K562 (cell line): ENCODE data around the gene THADA. TPM values are rescaled to one million over a fixed set of nuclear protein-coding genes. Genes with fewer than 3 reads are reported as not detected.

Source experiments
- ATAC-seq: fragments of 200-7000 bp; cut with Tn5 transposase; 3 replicates; pipeline ENCODE4 v1.9.1; 2020; ENCODE audit warnings: moderate library complexity
- BruUV-seq: library from RNA; stranded (reverse); fragments of 400-500 nt; replicated peaks from 2 replicates; lab custom pipeline; 2021; lab: Mats Ljungman, UMichigan
- CTCF ChIA-PET: fragments of 300-600 bp; formaldehyde crosslinking; extraction: SDS; loops from one replicate; lab custom pipeline; 2021; ENCODE audit warnings: low intra/inter-chr PET ratio; lab: Yijun Ruan, JAX
- POLR2A ChIA-PET: fragments of 300-600, 350-650 bp; sonication (Branson Sonifier 250); formaldehyde crosslinking; extraction: SDS; loops from one replicate; lab custom pipeline; 2021; ENCODE audit warnings: antibody characterized with exemption, inconsistent platforms; lab: Yijun Ruan, JAX
- DNase-seq, 4 experiments: peaks; one replicate each; pipeline versions ENCODE4 v3.0.0 to v3.0.0-alpha.2; 2011 to 2018; ENCODE audit warnings: low spot score in 3 of 4, mixed read lengths in 3 of 4; ENCODE audit errors: extremely low read depth in 1 of 4
- FAIRE-seq: peaks from 2 replicates; lab custom pipeline; 2011; peaks lifted over from hg19 to GRCh38; lab: Jason Lieb, UNC
- H2AFZ ChIP-seq: 2 replicates; pipeline ENCODE4 v1.6.0; 2011; ENCODE audit warnings: low read depth, low read length, control low read depth, inconsistent platforms
- H3K27ac ChIP-seq: fragments of 200-600 bp; 3 replicates; pipeline ENCODE4 v1.8.0; 2011; ENCODE audit warnings: low read depth, mild to moderate bottlenecking, control low read depth, inconsistent platforms, low read length, moderate library complexity, mixed read lengths; ENCODE audit errors: extremely low read depth
- H3K27me3 ChIP-seq, 2 experiments: fragments of 300-600 bp in 1 of 2; 2 replicates in 1 of 2; 3 replicates in 1 of 2; pipeline versions ENCODE4 v1.6.0 to v1.8.0; 2011; ENCODE audit warnings: inconsistent platforms in 2 of 2, low read length in 2 of 2, mild to moderate bottlenecking in 1 of 2, mixed read lengths in 1 of 2, moderate library complexity in 1 of 2; ENCODE audit not compliant: control insufficient read depth in 2 of 2, insufficient read depth in 2 of 2
- H3K36me3 ChIP-seq: fragments of 300-600 bp; 3 replicates; pipeline ENCODE4 v1.8.0; 2011; ENCODE audit warnings: mild to moderate bottlenecking, low read length, inconsistent platforms; ENCODE audit not compliant: control insufficient read depth, insufficient read depth
- H3K4me1 ChIP-seq, 2 experiments: fragments of 200-600 bp in 1 of 2; replicated peaks in 1 of 2; 2 replicates in 1 of 2; 3 replicates in 1 of 2; pipeline versions ENCODE4 v1.5.1 to v1.8.0; 2011; ENCODE audit warnings: inconsistent platforms in 2 of 2, low read length in 2 of 2, mild to moderate bottlenecking in 1 of 2, mixed read lengths in 1 of 2, moderate library complexity in 1 of 2; ENCODE audit not compliant: control insufficient read depth in 2 of 2, insufficient read depth in 2 of 2
- H3K4me2 ChIP-seq: 2 replicates; pipeline ENCODE4 v1.6.1; 2011; ENCODE audit warnings: low read length, control low read depth, inconsistent platforms, mixed read lengths; ENCODE audit not compliant: insufficient read depth
- H3K4me3 ChIP-seq: fragments of 200-600 bp; sonication (generic), shearing (Covaris generic); 2 replicates; pipeline ENCODE4 v1.5.1; 2016; ENCODE audit warnings: control low read depth, inconsistent platforms
- H3K79me2 ChIP-seq: fragments of 200-600 bp; 3 replicates; pipeline ENCODE4 v1.8.0; 2011; ENCODE audit warnings: low read length, inconsistent platforms; ENCODE audit not compliant: control insufficient read depth, insufficient read depth
- H3K9ac ChIP-seq, 2 experiments: 2 replicates each; pipeline versions ENCODE4 v1.6.0 to v1.6.1; 2011; ENCODE audit warnings: low read depth in 2 of 2, low read length in 2 of 2, control low read depth in 1 of 2, inconsistent platforms in 1 of 2, mild to moderate bottlenecking in 1 of 2, mixed read lengths in 1 of 2; ENCODE audit not compliant: insufficient read depth in 1 of 2
- H3K9me1 ChIP-seq: one replicate; pipeline ENCODE4 v1.6.0; 2011; ENCODE audit warnings: inconsistent platforms, mild to moderate bottlenecking, low read length, moderate library complexity; ENCODE audit not compliant: control insufficient read depth, insufficient read depth
- H3K9me3 ChIP-seq: replicated peaks from 2 replicates; pipeline ENCODE4 v1.5.1; 2011; ENCODE audit warnings: low read depth, low read length, inconsistent platforms; ENCODE audit not compliant: control insufficient read depth, insufficient read depth
- H4K20me1 ChIP-seq: replicated peaks from 2 replicates; pipeline ENCODE4 v1.6.1; 2011; ENCODE audit warnings: low read length, inconsistent platforms, mixed read lengths; ENCODE audit not compliant: control insufficient read depth, insufficient read depth
- DIDO1 ChIP-seq: fragments of 450-650 bp; IDR thresholded peaks from 2 replicates; pipeline ENCODE4 v1.6.1; 2016; ENCODE audit warnings: low read depth, missing biosample characterization, missing genetic modification characterization
- MGA ChIP-seq: fragments of 450-650 bp; IDR thresholded peaks from 2 replicates; pipeline ENCODE4 v1.6.1; 2016; ENCODE audit warnings: mild to moderate bottlenecking, moderate library complexity
- NFIX ChIP-seq: fragments of 250-450 bp; sonication (Bioruptor Pico); IDR thresholded peaks from 2 replicates; pipeline ENCODE4 v1.4.0; 2020; ENCODE audit warnings: low read depth, mild to moderate bottlenecking, moderate library complexity
- RBM39 ChIP-seq: fragments of 200-400 bp; formaldehyde crosslinking; optimal IDR thresholded peaks from 2 replicates; pipeline ENCODE3; 2018; ENCODE audit warnings: low read depth, low read length
- TBP ChIP-seq: optimal IDR thresholded peaks from 2 replicates; pipeline ENCODE3; 2011; ENCODE audit warnings: low read depth, low read length, improper control_type of control experiment
- ZNF253 ChIP-seq: fragments of 250-450 bp; sonication (Bioruptor Pico); conservative IDR thresholded peaks from 2 replicates; pipeline ENCODE4 v1.6.1; 2021; ENCODE audit warnings: mild to moderate bottlenecking
- WGBS: fragments of 100-300 bp; shearing (Covaris generic); methylation state at CpG from one replicate; pipeline ENCODE4 v1.1.6; 2016; ENCODE audit warnings: low coverage, mixed read lengths; ENCODE audit not compliant: insufficient coverage; ENCODE audit errors: missing lambda C conversion rate; 5-methylcytosine and 5-hydroxymethylcytosine counted together
- in situ Hi-C: fragments of 300-500 bp; cut with MboI; formaldehyde crosslinking; loops from 4 replicates; pipeline ENCODE4 v1.15.0; 2018; ENCODE audit warnings: inconsistent platforms, mixed read lengths
- intact Hi-C: fragments of 100-400 bp; cut with micrococcal nuclease; formaldehyde crosslinking; loops from 2 replicates; pipeline ENCODE4 v1.14.2; 2022
- polyA plus RNA-seq, 8 experiments: library from polyadenylated mRNA; depleted of rRNA in 4 of 8; stranded (reverse) in 5 of 8; unstranded in 3 of 8; fragments of >200 nt; fragmentation: Nextera tagmentation in 2 of 8; fragmentation: Illumina TruSeq in 1 of 8; extraction: Ambion mirVana in 2 of 8; extraction: Trizol in 1 of 8; gene quantifications; 2 replicates each; pipeline versions ENCODE4 v1.2.1 to v1.2.3, GENCODE V29; 2011 to 2014; ENCODE audit warnings: inconsistent platforms in 1 of 8, missing spikeins in 1 of 8
- total RNA-seq, 7 experiments: library from RNA; depleted of rRNA in 6 of 7; stranded (reverse); fragments of >200 nt in 6 of 7; fragmentation: Illumina TruSeq in 2 of 7; extraction: Trizol in 2 of 7; gene quantifications; 2 replicates each; pipeline versions ENCODE4 v1.2.1 to v1.2.3, GENCODE V29; 2011 to 2021; ENCODE audit warnings: low replicate concordance in 1 of 7

The THADA gene
- total and polyA plus RNA-seq, 9 of the 15 experiments (the other 6 are each of a cell fraction or from before 2014, with no cell fraction given) = 17.8 to 34.7 (median 31.9) TPM

GRCh38 chr2:43460611-43461365 is 135.1 kb downstream of the THADA start:
- H4K20me1 ChIP-seq = no peaks in the 10 kb centered on the region
- H3K36me3 ChIP-seq = no peaks in the 10 kb centered on the region; the same call in 2 of the 3 replicates
- in situ Hi-C loops = no loop called here
- H3K9me3 ChIP-seq = no peaks in the 10 kb centered on the region
- H3K4me1 ChIP-seq = no peaks in the 10 kb centered on the region
- H3K27ac ChIP-seq = no peak overlapping the region
- CTCF ChIA-PET = no interaction called here
- no peak overlapping the region; a peak in 1 of 4 replicates for H3K9ac ChIP-seq
- TF ChIP-seq RBM39 = no peak
- TF ChIP-seq MGA = no peak
- no peak for TF ChIP-seq DIDO1
- TF ChIP-seq ZNF253 = no peak
- no peak for TF ChIP-seq TBP
- no peak for TF ChIP-seq NFIX (CRISPR knock-in tag)
- TF ChIP-seq, all 486 proteins: peak for 0
- no TSS peak for BruUV-seq
- Histone ChIP-seq H3K9me1 (no peaks in the 10 kb centered on the region), H3K27me3 (no peaks in the 10 kb centered on the region), H2AFZ (no peak overlapping the region), H3K4me3 (no peak overlapping the region), H3K4me2 (no peak overlapping the region), H3K79me2 (no peaks in the 10 kb centered on the region)
- no peak for FAIRE-seq
- no peak for ATAC-seq
- intact Hi-C loops = no loop called here
- POLR2A ChIA-PET = interaction anchor here (0.5 kb wide), 1 partner anchor 1462 kb away, joined by 3 read pairs; no protein-coding TSS in a partner anchor
- DNase-seq = no peak
- 68% methylated on average over 4 of the region's 4 CpGs for WGBS
